Stomach (tissue), 9 donors: Measurements from ENCODE around the gene GDF2. TPM values are rescaled to one million over a fixed set of nuclear protein-coding genes. Genes with fewer than 3 reads are reported as not detected.

Source experiments
- DNase-seq, 2 donors: peaks; one replicate each; pipeline versions ENCODE4 v3.0.0 to v3.0.0-alpha.2; 2013 to 2019
- H3K27ac ChIP-seq, 5 donors: fragments of 200-600 bp in 4 of 5; sonication (generic) in 4 of 5; one replicate each; pipeline ENCODE4 v1.5.1; 2013 to 2019; ENCODE audit warnings: mild to moderate bottlenecking in 1 of 5, moderate library complexity in 1 of 5
- H3K27me3 ChIP-seq, 3 donors: fragments of 200-600 bp; sonication (generic); one replicate each; pipeline ENCODE4 v1.5.1; 2017 to 2019; ENCODE audit warnings: mixed run types in 1 of 3
- H3K36me3 ChIP-seq, 4 donors: fragments of 200-600 bp; sonication (generic); 1 replicate in 3 of 4; 2 replicates in 1 of 4; pipeline ENCODE4 v1.5.1; 2016 to 2019
- H3K4me1 ChIP-seq, 4 donors: fragments of 200-600 bp; sonication (generic); one replicate each; pipeline ENCODE4 v1.5.1; 2016 to 2019
- H3K4me3 ChIP-seq, 4 donors: fragments of 200-600 bp; sonication (generic) in 3 of 4; one replicate each; pipeline ENCODE4 v1.5.1; 2016 to 2019; ENCODE audit warnings: mild to moderate bottlenecking in 1 of 4
- H3K9me3 ChIP-seq, 4 donors: fragments of 200-600 bp; sonication (generic); one replicate each; pipeline ENCODE4 v1.5.1; 2016 to 2019
- EP300 ChIP-seq: sonication (generic); formaldehyde crosslinking; IDR thresholded peaks from one replicate; pipeline ENCODE4 v1.6.1; 2017; ENCODE audit warnings: antibody characterized with exemption
- POLR2A ChIP-seq, 4 donors: fragments of 450-650 bp; IDR thresholded peaks; one replicate each; pipeline ENCODE4 v1.6.1; 2016; ENCODE audit warnings: antibody characterized with exemption in 4 of 4, control low read depth in 2 of 4, mild to moderate bottlenecking in 1 of 4, moderate library complexity in 1 of 4
- POLR2AphosphoS5 ChIP-seq, 3 donors: sonication (generic); formaldehyde crosslinking; IDR thresholded peaks; one replicate each; pipeline ENCODE4 v1.6.1; 2016; ENCODE audit warnings: antibody characterized with exemption in 3 of 3
- WGBS, 5 donors: extraction: QIAGEN DNeasy Blood & Tissue Kit in 3 of 5; methylation state at CpG; one replicate each; pipeline versions ENCODE4 v1.1.5 to v1.1.7; 2013 to 2018; 5-methylcytosine and 5-hydroxymethylcytosine counted together
- intact Hi-C: fragments of 100-400 bp; cut with DNase I; formaldehyde crosslinking; loops from one replicate; pipeline ENCODE4 v1.15.1; 2023; ENCODE audit warnings: low total_unique reads
- polyA plus RNA-seq, 3 donors: library from polyadenylated mRNA; stranded (reverse); fragments of 200-250 nt; gene quantifications; one replicate each; pipeline ENCODE4 v1.2.3, GENCODE V29; 2013
- total RNA-seq, 5 donors: library from RNA; depleted of rRNA; stranded (reverse); fragments of >200 nt; gene quantifications; one replicate each; pipeline versions ENCODE4 v1.1.0 to v1.2.3, GENCODE V29; 2014 to 2016
- TF ChIP-seq, protein P1 (sequence below), 7 experiments: fragments of 450-650 bp in 4 of 7; fragments of 200-600 bp in 3 of 7; sonication (generic) in 3 of 7; IDR thresholded peaks; one replicate each; pipeline ENCODE4 v1.5.1; 2016 to 2019; ENCODE audit warnings: antibody characterized with exemption in 7 of 7, control low read depth in 2 of 7, mild to moderate bottlenecking in 1 of 7
- donor health status: healthy with polysubstance abuse.
- donor health status: Bipolar disorder and iron deficiency.
- donor health status: healthy.

Gene GDF2
- total and polyA plus RNA-seq, 8 donors = not detected

DNA sequence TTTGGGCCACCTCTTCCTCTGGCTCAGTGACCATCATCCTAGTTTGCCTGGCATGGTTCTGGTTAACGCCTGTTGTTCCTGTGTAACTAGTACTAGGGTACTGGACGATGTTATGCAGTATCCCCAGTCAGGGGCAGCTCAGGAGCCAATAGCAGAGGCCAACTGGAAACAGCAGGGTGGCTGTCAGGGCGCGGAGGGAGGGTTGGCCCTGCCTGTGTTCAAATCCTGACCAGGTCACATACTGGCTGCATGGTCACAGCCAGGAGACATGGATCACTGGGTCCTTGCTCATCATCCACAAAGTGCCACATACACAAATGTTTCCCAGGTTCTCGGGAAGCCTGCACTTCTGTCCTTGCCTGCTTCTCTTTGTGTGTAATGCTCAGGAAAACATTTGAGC is 13.7 kb downstream of the GDF2 start:
- intact Hi-C loops = no loop called here
- H3K9me3 ChIP-seq = no peaks in the 10 kb centered on the region
- WGBS, 5 donors = 75 to 88% (median 83%) methylated on average over 5 of the region's 5 CpGs
- no peaks in the 10 kb centered on the region for H3K36me3 ChIP-seq
- H3K27me3 ChIP-seq = peaks cover 0 to 24% (median 0%) of the 10 kb centered on the region in 3 donors
- no peak overlapping the region for H3K27ac ChIP-seq
- peaks cover 0 to 8% (median 0%) of the 10 kb centered on the region in 4 donors for H3K4me1 ChIP-seq
- peak in 1 of 2 donors; percentile 7 for DNase-seq
- H3K4me3 ChIP-seq = no peak overlapping the region
- no peak for TF ChIP-seq EP300
- TF ChIP-seq, protein P1, sequence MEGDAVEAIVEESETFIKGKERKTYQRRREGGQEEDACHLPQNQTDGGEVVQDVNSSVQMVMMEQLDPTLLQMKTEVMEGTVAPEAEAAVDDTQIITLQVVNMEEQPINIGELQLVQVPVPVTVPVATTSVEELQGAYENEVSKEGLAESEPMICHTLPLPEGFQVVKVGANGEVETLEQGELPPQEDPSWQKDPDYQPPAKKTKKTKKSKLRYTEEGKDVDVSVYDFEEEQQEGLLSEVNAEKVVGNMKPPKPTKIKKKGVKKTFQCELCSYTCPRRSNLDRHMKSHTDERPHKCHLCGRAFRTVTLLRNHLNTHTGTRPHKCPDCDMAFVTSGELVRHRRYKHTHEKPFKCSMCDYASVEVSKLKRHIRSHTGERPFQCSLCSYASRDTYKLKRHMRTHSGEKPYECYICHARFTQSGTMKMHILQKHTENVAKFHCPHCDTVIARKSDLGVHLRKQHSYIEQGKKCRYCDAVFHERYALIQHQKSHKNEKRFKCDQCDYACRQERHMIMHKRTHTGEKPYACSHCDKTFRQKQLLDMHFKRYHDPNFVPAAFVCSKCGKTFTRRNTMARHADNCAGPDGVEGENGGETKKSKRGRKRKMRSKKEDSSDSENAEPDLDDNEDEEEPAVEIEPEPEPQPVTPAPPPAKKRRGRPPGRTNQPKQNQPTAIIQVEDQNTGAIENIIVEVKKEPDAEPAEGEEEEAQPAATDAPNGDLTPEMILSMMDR (IDR thresholded peaks at IDR 0.05) = no peak
- no peak for TF ChIP-seq POLR2AphosphoS5 (IDR thresholded peaks at IDR 0.05)
- no peak for TF ChIP-seq POLR2A (IDR thresholded peaks at IDR 0.05)

DNA sequence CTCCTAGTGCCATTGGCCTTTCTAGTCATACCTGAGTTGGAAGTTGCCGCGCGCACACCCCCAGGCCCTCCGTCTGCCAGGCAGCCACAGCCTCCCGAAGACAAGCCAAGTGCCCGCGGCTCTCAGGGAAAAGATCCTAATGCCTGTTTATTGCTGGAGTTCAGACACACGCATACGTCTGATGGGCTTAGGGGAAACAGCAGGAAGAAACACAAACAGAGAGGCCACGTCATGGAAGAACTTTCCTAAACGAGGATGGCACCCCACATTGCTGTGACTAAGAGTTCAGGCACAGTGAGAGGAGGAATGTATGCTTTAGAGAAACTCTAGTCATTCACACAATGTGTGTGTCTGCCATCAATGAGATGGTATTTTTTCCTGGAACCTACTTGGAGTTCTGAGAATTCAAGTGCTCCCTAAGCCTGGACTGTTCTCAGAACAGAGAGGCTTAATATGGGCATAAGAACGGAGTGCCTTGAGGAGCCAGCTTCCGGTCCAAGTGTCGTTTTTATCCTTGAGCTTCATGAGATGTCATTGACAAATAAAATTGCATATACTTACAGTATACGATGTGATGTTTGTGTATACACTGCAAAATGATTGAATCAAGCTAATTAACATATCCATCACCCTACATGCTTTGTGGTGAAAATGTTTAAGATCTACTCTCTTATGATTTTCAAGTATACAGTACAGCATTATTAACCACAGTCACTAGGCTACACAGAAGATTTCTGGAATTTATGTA is 14.3 kb downstream of the GDF2 start:
- Histone ChIP-seq H3K36me3 (no peaks in the 10 kb centered on the region), H3K4me3 (no peak overlapping the region), H3K27ac (no peak overlapping the region), H3K9me3 (no peaks in the 10 kb centered on the region), H3K27me3 (peaks cover 0 to 24% (median 0%) of the 10 kb centered on the region in 3 donors), H3K4me1 (peaks cover 0 to 8% (median 0%) of the 10 kb centered on the region in 4 donors)
- DNase-seq = peak; percentile 5 to 50
- intact Hi-C loops = no loop called here
- TF ChIP-seq EP300 (no peak), POLR2AphosphoS5 (IDR thresholded peaks at IDR 0.05) (peak in 1 of 3 donors; percentile 32)
- TF ChIP-seq, protein P1 (IDR thresholded peaks at IDR 0.05) = no peak
- WGBS, 5 donors = 52 to 79% (median 75%) methylated on average over 15 of the region's 15 CpGs

GRCh38 chr10:47337310-47337709 is 15.1 kb downstream of the GDF2 start:
- Histone ChIP-seq H3K4me1 (peaks cover 0 to 8% (median 0%) of the 10 kb centered on the region in 4 donors), H3K27ac (no peak overlapping the region), H3K27me3 (peaks cover 0 to 24% (median 0%) of the 10 kb centered on the region in 3 donors), H3K4me3 (no peak overlapping the region), H3K36me3 (no peaks in the 10 kb centered on the region), H3K9me3 (no peaks in the 10 kb centered on the region)
- WGBS, 5 donors = 68 to 83% (median 81%) methylated on average over 4 of the region's 4 CpGs
- DNase-seq = no peak
- intact Hi-C loops = no loop called here
- TF ChIP-seq POLR2A (IDR thresholded peaks at IDR 0.05) (no peak), POLR2AphosphoS5 (IDR thresholded peaks at IDR 0.05) (no peak), EP300 (no peak)
- TF ChIP-seq, protein P1 (IDR thresholded peaks at IDR 0.05) = no peak

- no peak overlapping the region for H3K27ac ChIP-seq
- no peak for TF ChIP-seq POLR2A (IDR thresholded peaks at IDR 0.05)
- TF ChIP-seq, protein P1 (IDR thresholded peaks at IDR 0.05) = no peak
- no peak for TF ChIP-seq EP300
- H3K27me3 ChIP-seq = peaks cover 0 to 20% (median 0%) of the 10 kb centered on the region in 3 donors
- DNase-seq = peak in 1 of 2 donors; percentile 23
- H3K4me3 ChIP-seq = no peak overlapping the region
- no peaks in the 10 kb centered on the region for H3K36me3 ChIP-seq
- 77 to 92% (median 84%) methylated on average over 6 to 8 of the region's 8 CpGs for WGBS, 5 donors
- H3K9me3 ChIP-seq = no peaks in the 10 kb centered on the region
- peaks cover 0 to 8% (median 0%) of the 10 kb centered on the region in 4 donors for H3K4me1 ChIP-seq
- intact Hi-C loops = no loop called here
These were observed 17.0 kb downstream of the GDF2 start for GRCh38 chr10:47339186-47339735.
